HCT116 (cell line): ENCODE results near the gene IL37.

Experiments used
- CTCF ChIP-seq, 3 experiments: fragments of 200-600 bp in 1 of 3; sonication (generic) in 1 of 3; IDR thresholded peaks in 2 of 3; conservative IDR thresholded peaks in 1 of 3; 2 replicates each; pipeline ENCODE4 v1.5.1; 2012 to 2017; ENCODE audit warnings: low read depth in 2 of 3, low read length in 2 of 3, antibody characterized with exemption in 1 of 3, borderline replicate concordance in 1 of 3, control low read depth in 1 of 3, mild to moderate bottlenecking in 1 of 3, mixed read lengths in 1 of 3, mixed run types in 1 of 3, moderate library complexity in 1 of 3; ENCODE audit not compliant: insufficient read depth in 1 of 3
- EZH2 ChIP-seq: fragments of 200-600 bp; sonication (generic); IDR thresholded peaks from 2 replicates; pipeline ENCODE4 v1.6.1; 2017; ENCODE audit warnings: antibody characterized with exemption, mixed run types
- EZH2phosphoT487 ChIP-seq: fragments of 200-600 bp; IDR thresholded peaks from 2 replicates; pipeline ENCODE4 v1.6.1; 2018; ENCODE audit warnings: antibody characterized with exemption, borderline replicate concordance
- POLR2A ChIP-seq: IDR thresholded peaks from 2 replicates; pipeline ENCODE4 v1.7.0; 2011; ENCODE audit warnings: borderline replicate concordance; ENCODE audit not compliant: insufficient read depth, insufficient read length; ENCODE audit errors: extremely low read depth
- SRF ChIP-seq: IDR thresholded peaks from 2 replicates; pipeline ENCODE4 v1.6.1; 2012; ENCODE audit warnings: low read depth
- ZNF274 ChIP-seq: fragments of 200-500 bp; sonication (Bioruptor generic); IDR thresholded peaks from 2 replicates; pipeline ENCODE4 v1.6.1; 2014; ENCODE audit warnings: mild to moderate bottlenecking, low read depth, low read length, inconsistent platforms

DNA sequence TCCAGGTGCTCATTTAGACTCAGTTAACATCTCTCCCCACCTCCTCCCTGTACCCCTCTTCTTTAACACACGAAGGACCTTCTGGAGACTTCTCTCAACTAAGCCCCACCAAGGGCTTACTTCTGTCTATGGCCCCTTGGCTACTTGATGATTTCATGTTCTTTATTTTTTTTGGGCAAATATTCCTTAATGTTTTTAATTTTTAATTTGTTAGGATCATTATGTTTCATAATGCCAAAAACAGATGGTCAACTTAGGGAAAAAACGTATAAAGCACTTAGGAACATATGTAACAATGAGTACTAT is 25.9 kb downstream of the IL37 start:
- TF ChIP-seq POLR2A (no peak), CTCF (IDR thresholded peaks at IDR 0.05 in 2 of 3, conservative IDR thresholded peaks at IDR 0.05 in 1 of 3; ENCODE audit: borderline replicate concordance in 1 of 3, insufficient read depth in 1 of 3, low read depth in 2 of 3, low read length in 2 of 3) (no peak), EZH2 (no peak), SRF (no peak), EZH2phosphoT487 (no peak), ZNF274 (no peak)
